ENCODE data around the gene CCNY. TPM values are rescaled to one million over a fixed set of nuclear protein-coding genes. Genes with fewer than 3 reads are reported as not detected.

CCNY gene
- total RNA-seq, 4 donors from 2014 or later = 21.7 to 27.7 (median 24.8) TPM

GRCh38 chr10:35379226-35380137 is 43.2 kb downstream of the CCNY start:
- H3K27me3 ChIP-seq = no peaks in the 10 kb centered on the region
- H3K27ac ChIP-seq = peak overlapping the region in 3 of 4 donors; percentile 42 to 56 (median 45)
- no peaks in the 10 kb centered on the region for H3K36me3 ChIP-seq
- peak in 1 of 6 experiments; percentile 22 for TF ChIP-seq CTCF (IDR thresholded peaks at IDR 0.05)
- no peak for TF ChIP-seq POLR2A (IDR thresholded peaks at IDR 0.05)
- no peak overlapping the region for H3K4me3 ChIP-seq
- DNase-seq = peak in 2 of 3 donors; percentile 76 to 81
- peaks cover 0 to 11% (median 4%) of the 10 kb centered on the region in 4 donors for H3K4me1 ChIP-seq
- no peaks in the 10 kb centered on the region for H3K9me3 ChIP-seq

- H3K4me3 ChIP-seq = no peak overlapping the region
- no peaks in the 10 kb centered on the region for H3K27me3 ChIP-seq
- TF ChIP-seq POLR2A (IDR thresholded peaks at IDR 0.05) = no peak
- TF ChIP-seq CTCF (IDR thresholded peaks at IDR 0.05) = no peak
- H3K36me3 ChIP-seq = no peaks in the 10 kb centered on the region
- no peak for DNase-seq
- H3K9me3 ChIP-seq = no peaks in the 10 kb centered on the region
- no peak overlapping the region for H3K27ac ChIP-seq
- H3K4me1 ChIP-seq = peaks cover 0 to 18% (median 4%) of the 10 kb centered on the region in 4 donors
These were observed 45.8 kb downstream of the CCNY start for GRCh38 chr10:35382096-35382495.

- Histone ChIP-seq H3K4me3 (no peak overlapping the region), H3K27me3 (no peaks in the 10 kb centered on the region), H3K4me1 (peaks cover 0 to 18% (median 0%) of the 10 kb centered on the region in 4 donors), H3K9me3 (no peaks in the 10 kb centered on the region), H3K36me3 (no peaks in the 10 kb centered on the region), H3K27ac (no peak overlapping the region)
- no peak for TF ChIP-seq POLR2A (IDR thresholded peaks at IDR 0.05)
- TF ChIP-seq CTCF (IDR thresholded peaks at IDR 0.05) = no peak
- DNase-seq = no peak
These were observed 48.1 kb downstream of the CCNY start for GRCh38 chr10:35384265-35384868.

GRCh38 chr10:35386594-35387174 is 50.4 kb downstream of the CCNY start:
- no peaks in the 10 kb centered on the region for H3K36me3 ChIP-seq
- no peaks in the 10 kb centered on the region for H3K9me3 ChIP-seq
- DNase-seq = no peak
- H3K27ac ChIP-seq = no peak overlapping the region
- TF ChIP-seq POLR2A (IDR thresholded peaks at IDR 0.05) (no peak), CTCF (IDR thresholded peaks at IDR 0.05) (no peak)
- H3K4me1 ChIP-seq = peaks cover 0 to 14% (median 0%) of the 10 kb centered on the region in 4 donors
- no peaks in the 10 kb centered on the region for H3K27me3 ChIP-seq
- no peak overlapping the region for H3K4me3 ChIP-seq

DNA sequence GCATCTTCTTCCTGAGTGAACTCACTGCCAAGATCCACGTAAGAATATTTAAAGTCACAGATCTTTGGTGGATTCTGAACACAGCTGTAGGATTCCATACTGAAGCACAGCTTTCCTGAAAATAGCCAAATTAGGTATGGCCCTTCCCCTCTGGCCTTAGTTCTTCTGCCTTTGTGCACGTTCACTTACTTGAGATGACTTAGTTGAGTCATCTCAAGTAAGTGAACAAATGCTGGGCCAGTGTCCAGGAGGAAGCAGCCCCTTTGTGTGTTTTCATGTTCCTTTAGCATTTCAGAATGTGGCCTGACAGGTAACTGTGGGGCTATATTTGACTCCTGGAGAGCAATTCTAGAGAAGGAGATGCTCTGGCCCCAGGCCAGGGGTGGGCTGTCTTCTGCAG is 51.5 kb downstream of the CCNY start:
- peaks cover 0 to 14% (median 0%) of the 10 kb centered on the region in 4 donors for H3K4me1 ChIP-seq
- H3K36me3 ChIP-seq = no peaks in the 10 kb centered on the region
- no peaks in the 10 kb centered on the region for H3K9me3 ChIP-seq
- DNase-seq = no peak
- H3K4me3 ChIP-seq = no peak overlapping the region
- H3K27ac ChIP-seq = no peak overlapping the region
- TF ChIP-seq CTCF (IDR thresholded peaks at IDR 0.05) = no peak
- TF ChIP-seq POLR2A (IDR thresholded peaks at IDR 0.05) = no peak
- no peaks in the 10 kb centered on the region for H3K27me3 ChIP-seq

All from Peyer's patch (tissue), 4 donors.